CMK (cell line): ENCODE data around the gene IRF6.

Source experiments
- DNase-seq: peaks from one replicate; pipeline ENCODE4 v3.0.0-alpha.2; 2010; ENCODE audit warnings: low read depth

Gene IRF6

DNA sequence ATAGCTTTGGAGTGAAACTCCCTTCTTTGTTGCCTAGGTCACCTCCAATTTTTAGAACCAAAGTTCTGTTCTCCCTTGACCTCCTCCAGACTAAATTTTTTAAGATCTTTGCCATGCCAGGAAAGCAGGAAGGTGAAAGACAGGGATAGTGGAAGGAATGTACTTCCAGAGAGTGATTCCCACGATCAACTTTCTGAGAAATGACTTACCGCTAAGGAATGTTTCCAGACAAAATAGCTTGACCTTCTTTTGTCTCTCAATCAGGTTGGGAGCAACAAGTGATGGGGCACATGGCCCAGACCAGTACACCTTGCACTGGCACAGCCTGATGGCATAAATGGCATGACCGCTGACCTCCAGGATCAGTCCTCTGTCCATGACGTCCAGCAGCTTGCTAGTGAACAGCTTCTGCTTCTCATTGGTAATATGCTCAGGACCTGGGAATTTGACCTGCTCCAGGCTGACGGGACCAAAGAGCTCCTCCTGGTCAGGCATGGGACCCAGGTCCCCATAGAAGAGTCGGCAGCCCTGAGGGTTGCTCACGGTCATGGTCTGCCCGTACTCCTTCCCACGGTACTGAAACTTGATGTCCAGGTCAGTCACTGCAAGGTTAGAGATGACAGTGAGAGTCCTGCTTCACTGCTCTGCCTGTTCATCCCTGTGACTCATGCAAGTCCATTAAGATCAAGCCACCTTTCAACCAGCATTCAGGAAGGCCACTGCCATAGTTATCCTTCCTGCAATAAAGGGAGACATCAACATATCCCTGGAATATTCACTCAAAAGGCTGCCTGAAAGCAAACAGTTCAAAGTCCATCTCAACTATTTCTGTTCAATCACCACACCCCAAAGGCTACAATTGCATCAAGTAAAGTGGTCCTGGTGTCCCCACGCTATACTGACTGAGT, 15.4 kb downstream of the IRF6 start:
- no peak for DNase-seq

DNA sequence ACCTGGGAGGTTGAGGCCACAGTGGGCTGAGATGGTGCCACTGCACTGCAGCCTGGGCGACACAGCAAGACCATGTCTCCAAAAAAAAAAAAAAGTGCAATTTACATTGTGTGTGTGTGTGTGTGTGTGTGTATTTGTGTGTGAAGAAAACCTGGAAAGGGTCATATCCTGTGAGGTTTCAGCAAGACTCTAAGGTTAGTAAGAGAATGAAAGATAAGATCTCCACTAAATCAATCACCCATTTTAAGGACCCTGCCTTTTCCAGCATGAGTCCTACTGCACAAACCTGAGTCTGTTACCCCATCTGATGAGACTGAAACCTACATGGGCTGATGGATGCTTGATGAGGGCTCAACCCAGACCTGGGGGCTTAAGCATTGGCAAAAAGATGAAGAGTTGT, 16.7 kb downstream of the IRF6 start:
- DNase-seq = no peak

DNA sequence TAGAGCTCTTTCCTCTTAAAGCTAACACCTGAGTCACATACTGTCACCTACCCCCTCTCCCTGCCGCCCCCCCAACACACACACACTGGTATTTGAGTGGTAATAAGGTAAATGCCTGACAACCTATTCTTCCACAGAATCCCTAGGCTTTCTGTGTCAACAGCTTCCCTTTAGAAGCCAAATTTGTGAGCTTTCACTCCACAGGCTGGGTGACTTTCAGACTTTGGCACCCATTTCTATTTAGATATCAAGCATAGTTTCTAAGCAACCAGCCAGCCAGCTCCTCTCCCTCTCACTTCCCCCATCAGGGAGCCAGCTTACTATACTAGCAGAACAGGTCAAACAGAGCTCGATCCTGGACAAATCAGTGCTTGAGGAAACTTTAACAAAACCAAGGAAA, 18.4 kb downstream of the IRF6 start:
- no peak for DNase-seq

DNA sequence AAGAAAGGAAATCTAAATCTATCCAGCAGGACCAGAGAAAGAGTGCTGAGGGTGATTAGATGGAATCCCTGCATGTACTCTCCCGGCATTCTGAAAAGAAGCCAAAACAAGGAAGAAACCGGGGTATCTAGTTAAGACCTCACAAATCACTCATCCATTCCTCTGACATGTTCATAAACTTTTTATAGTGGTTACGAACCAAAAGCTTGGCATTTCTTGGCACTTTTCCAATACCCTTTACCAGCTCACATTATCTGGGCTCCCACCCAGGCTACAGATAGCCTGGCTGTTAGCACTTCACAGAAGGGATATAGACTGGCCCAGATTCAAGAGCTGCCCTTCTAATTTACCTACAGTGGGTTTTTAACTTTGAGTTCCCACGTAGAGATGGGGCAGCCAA, 19.8 kb downstream of the IRF6 start:
- DNase-seq = no peak

- no peak for DNase-seq
Measured at GRCh38 chr1:209785592-209785991, 20.4 kb downstream of the IRF6 start.

DNA sequence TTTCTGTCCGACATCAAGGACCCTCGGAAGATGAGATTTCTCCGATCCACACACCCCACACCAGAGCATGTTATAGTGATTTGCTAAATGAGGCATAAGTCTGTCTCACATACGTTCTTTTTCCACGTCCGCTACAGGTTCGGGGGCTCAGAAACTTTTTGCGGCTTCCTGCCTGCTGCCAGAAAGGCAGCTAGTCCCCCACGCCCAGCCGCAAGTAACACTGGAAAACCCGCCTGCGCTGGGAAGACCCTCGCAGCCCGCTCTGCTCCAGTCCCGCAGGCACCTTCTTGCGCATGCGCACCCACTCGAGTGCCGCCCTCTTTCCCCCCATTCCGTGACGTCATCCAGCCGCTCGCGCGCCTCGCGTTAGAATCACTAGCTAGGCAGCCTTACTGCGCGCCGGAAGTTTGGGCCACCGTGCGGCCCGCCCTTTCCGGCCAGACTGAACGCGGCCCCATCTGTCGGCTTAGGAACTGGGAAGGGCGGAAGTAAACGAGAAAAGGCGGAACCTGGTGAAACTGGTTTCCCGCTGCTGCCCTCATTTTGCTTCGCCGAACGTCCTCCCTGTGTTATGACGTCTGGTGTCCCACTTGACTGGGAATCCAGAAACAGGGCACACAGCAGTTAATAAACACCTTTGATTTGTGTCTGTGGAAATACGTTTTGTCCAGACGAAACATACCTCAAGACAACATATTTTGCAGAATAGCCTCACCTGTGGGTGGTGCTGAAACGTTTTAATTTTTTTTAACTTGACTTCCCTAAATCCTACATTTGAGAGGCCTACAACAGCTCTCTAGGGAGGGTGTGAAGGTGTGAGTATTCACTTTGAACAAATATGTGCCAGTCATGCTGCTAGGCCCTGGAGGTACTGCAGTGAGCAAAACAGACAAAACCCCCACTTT, 21.4 kb downstream of the IRF6 start, which contains the start of gene C1orf74:
C1orf74 (minus strand) TSS at position 295 of the 905 bp plus-strand sequence. CDS start 925 bp downstream, outside the sequence.
- peak; percentile 95 for DNase-seq

- no peak for DNase-seq
Measured at GRCh38 chr1:209783386-209783785, 22.6 kb downstream of the IRF6 start.

- DNase-seq = no peak
Measured at GRCh38 chr1:209780268-209780667, 25.7 kb downstream of the IRF6 start.

- DNase-seq = no peak
Measured at GRCh38 chr1:209778102-209778501, 27.8 kb downstream of the IRF6 start.

- DNase-seq = no peak
Measured at GRCh38 chr1:209777587-209777986, 28.4 kb downstream of the IRF6 start.

DNA sequence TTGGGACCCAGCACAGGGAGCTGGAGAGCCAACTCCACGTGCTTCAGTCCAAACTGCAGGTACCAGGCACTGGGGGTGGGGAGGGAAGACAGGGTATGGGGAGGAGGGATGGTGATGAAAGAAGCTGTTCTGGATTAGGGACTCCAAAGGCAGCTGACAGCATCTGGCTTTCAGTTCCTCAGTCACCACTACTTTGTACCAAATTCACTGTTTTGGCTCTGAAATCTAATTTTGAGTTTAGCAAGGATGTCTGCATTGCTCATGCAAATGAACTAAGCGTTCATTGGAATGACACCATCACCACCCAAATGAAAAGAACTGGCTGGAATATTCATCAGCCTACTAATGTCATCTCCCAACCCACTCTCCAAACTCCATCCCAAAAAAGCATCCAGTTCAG, 30.3 kb downstream of the IRF6 start:
- DNase-seq = no peak

- DNase-seq = no peak
Measured at GRCh38 chr1:209774592-209774991, 31.4 kb downstream of the IRF6 start.

GRCh38 chr1:209772126-209772525, 33.8 kb downstream of the IRF6 start:
- DNase-seq = no peak

DNA sequence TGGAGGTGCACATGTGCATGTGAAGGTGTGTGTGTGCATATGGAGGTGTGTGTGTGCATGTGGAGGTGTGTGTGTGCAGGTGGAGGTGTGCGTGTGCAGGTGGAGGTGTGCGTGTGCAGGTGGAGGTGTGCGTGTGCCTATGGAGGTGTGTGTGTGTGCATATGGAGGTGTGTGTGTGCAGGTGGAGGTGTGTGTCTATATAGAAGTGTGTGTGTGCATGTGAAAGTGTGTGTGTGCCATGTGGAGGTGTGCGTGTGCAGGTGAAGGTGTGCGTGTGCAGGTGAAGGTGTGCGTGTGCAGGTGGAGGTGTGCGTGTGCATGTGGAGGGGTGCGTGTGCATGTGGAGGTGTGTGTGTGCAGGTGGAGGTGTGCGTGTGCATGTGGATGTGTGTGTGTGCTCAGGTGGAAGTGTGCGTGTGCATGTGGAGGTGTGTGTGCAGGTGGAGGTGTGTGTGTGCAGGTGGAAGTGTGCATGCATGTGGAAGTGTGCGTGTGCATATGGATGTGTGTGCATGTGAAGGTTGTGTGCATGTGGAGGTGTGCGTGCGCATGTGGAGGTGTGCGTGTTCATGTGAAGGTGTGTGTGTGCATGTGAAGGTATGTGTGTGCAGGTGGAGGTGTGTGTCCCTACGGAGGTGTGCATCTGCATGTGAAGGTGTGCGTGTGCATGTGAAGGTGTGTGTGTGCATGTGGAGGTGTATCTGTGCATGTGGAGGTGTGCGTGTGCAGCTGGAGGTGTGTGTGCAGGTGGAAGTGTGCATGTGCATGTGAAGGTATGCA, 35.1 kb downstream of the IRF6 start:
- no peak for DNase-seq

GRCh38 chr1:209769971-209770370, 36.0 kb downstream of the IRF6 start:
- DNase-seq = no peak

GRCh38 chr1:209769171-209769904, 36.6 kb downstream of the IRF6 start:
- DNase-seq = no peak

DNA sequence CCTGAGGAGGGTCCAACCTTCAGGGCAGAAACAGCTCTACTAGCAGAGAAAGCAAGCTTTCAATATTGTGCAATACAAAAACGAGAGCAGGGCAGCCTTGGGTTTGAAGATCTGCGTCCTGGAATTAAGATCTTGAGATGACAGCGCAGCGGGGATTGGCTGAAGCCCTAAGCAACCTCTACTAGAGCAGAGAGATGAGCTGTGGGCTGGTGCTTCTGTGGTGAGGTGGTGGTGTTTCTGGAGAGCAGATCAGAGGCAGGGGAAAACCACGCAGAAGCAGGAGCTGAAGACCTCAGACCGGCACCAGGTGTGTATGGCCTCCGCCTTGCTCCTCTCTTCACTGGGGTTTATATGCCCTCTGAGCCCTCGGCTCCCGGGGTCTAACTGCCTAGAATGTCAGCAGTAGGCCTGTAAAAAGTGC, 37.6 kb downstream of the IRF6 start:
- no peak for DNase-seq

DNA sequence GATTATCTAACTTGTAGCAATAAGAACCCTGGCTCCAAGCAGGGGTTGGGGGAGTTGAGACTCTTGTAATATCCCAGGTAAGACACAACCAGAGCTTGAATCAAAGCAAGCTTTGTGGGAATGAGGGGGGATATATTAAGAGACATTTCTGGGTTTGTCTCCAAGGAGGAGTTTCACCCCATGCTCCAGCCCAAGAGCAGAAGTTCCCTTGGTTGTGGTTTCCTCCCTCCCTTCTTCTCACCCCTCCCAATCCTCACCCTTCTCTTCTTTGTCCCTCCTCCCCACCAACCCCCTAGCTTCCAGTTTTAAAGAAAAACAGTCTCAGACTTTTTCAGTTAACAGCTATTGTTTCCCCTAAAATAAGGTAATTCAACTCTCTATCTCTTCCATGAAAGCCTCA, 38.2 kb downstream of the IRF6 start:
- no peak for DNase-seq

DNA sequence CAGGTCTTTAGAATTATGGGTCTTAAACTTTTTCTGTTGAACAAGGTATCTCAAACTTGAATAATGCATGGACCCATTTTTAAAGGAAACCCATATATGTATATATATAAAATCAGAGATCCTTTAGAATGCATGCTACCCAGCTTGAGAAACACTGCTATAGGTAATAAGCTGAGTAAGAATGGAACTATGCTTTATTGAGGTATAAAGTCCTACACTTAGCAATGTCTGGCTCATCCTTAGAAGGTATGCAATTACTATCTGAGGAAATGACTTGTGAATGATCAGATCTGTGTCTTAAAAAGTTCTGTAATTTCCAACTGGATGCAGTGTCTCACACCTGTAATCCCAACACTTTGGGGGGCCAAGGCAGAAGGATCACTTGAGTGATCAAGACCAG, 38.8 kb downstream of the IRF6 start:
- no peak for DNase-seq

DNA sequence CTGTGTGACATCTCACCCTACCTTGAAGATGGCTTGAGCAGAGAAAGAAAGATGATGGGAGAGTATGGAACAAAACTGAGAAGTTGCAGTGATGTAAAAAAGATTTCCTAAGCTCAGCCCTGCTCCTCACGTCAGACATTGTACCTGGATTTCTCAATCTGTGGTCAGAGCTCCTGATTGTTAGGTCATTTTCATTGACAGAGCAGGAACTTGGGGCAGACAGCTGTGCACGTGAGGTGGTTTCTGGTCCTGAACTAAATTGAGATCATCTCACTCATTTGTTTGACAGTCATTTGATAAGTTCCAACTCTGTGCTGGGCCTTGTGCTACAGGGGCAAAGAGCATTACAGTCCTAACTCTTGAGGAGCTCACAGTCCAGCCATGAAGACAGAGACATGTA, 39.9 kb downstream of the IRF6 start:
- DNase-seq = no peak

DNA sequence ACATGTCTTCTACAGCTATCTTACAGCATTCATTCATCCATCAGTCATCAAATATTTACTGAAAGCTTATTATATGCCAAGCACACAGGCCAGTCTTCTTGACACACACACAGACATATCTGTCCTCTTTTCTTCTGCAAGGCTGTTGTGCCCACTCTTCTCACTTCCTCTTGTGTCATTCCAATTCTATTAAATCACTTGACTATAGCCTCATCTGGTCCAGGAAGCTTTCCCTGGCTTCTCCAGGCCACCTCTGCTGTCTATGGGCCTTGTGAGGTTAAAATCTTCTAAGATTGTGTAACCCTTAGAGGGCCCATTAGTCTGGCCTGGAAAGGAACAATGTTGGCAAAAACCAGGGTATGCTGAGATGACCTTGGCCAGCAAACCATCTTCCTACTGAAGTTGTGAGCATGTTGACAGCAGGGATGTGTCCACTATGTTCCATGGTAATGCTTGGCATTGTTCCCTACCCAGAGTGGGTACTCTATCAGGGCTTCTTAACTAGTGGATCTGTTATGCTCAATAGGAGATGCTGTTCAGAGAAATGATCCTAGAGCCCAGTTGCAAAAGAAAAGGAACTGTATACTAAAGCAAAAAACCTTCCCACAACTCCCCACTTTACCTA, 44.8 kb downstream of the IRF6 start:
- DNase-seq = no peak
